Transverse colon (tissue), 4 donors: ENCODE data around the gene KIF3C. TPM values are rescaled to one million over a fixed set of nuclear protein-coding genes. Genes with fewer than 3 reads are reported as not detected.

Experiments
- DNase-seq: peaks from one replicate; pipeline ENCODE4 v3.0.0-alpha.2; 2019
- H3K27ac ChIP-seq, 4 donors: fragments of 200-600 bp; sonication (generic); 2 replicates each; pipeline ENCODE4 v1.5.1; 2016 to 2018; ENCODE audit warnings: inconsistent platforms in 4 of 4
- H3K27me3 ChIP-seq: fragments of 200-600 bp; sonication (generic); 2 replicates; pipeline ENCODE4 v1.5.1; 2017; ENCODE audit warnings: inconsistent platforms
- H3K36me3 ChIP-seq, 4 donors: fragments of 200-600 bp; sonication (generic); 2 replicates each; pipeline ENCODE4 v1.5.1; 2017 to 2019; ENCODE audit warnings: inconsistent platforms in 4 of 4
- H3K4me1 ChIP-seq, 4 donors: fragments of 200-600 bp; sonication (generic); 2 replicates each; pipeline ENCODE4 v1.5.1; 2017 to 2020; ENCODE audit warnings: inconsistent platforms in 4 of 4
- H3K4me3 ChIP-seq, 4 donors: fragments of 200-600 bp; sonication (generic); 1 replicate in 1 of 4; 2 replicates in 3 of 4; pipeline versions ENCODE4 v1.5.1 to v1.6.1; 2017 to 2019; ENCODE audit warnings: inconsistent platforms in 4 of 4
- H3K9me3 ChIP-seq, 2 donors: fragments of 200-600 bp; sonication (generic); 2 replicates each; pipeline ENCODE4 v1.5.1; 2017 to 2019; ENCODE audit warnings: inconsistent platforms in 2 of 2
- CTCF ChIP-seq, 5 experiments: fragments of 200-600 bp in 3 of 5; fragments of 450-650 bp in 2 of 5; sonication (generic) in 3 of 5; IDR thresholded peaks; 1 replicate in 2 of 5; 2 replicates in 3 of 5; pipeline ENCODE4 v1.5.1; 2016 to 2017; ENCODE audit warnings: antibody characterized with exemption in 5 of 5, inconsistent platforms in 3 of 5, mild to moderate bottlenecking in 2 of 5, moderate library complexity in 1 of 5
- EP300 ChIP-seq: sonication (generic); formaldehyde crosslinking; IDR thresholded peaks from one replicate; pipeline ENCODE4 v1.6.1; 2017; ENCODE audit warnings: antibody characterized with exemption, low read depth
- POLR2A ChIP-seq: fragments of 450-650 bp; IDR thresholded peaks from one replicate; pipeline ENCODE4 v1.6.1; 2016; ENCODE audit warnings: antibody characterized with exemption, mild to moderate bottlenecking, moderate library complexity
- POLR2AphosphoS5 ChIP-seq, 3 donors: sonication (generic); formaldehyde crosslinking; IDR thresholded peaks; one replicate each; pipeline ENCODE4 v1.6.1; 2016; ENCODE audit warnings: antibody characterized with exemption in 3 of 3
- whole genome bisulfite sequencing, 2 donors: methylation state at CpG; one replicate each; pipeline ENCODE4 v1.1.5; 2018; ENCODE audit warnings: low coverage in 1 of 2; 5-methylcytosine and 5-hydroxymethylcytosine counted together
- in situ Hi-C, 4 donors: fragments of 200-750 bp; cut with MboI; loops; one replicate each; pipeline versions ENCODE4 v1.15.0 to v1.15.1; 2017; ENCODE audit warnings: low sequenced_read_pairs in 3 of 4, low pct_ligation_motif_present in 1 of 4, low pct_unique_long_range_greater_than_20kb in 1 of 4
- intact Hi-C: fragments of 100-400 bp; cut with DNase I; formaldehyde crosslinking; loops from one replicate; pipeline ENCODE4 v1.15.1; 2023; ENCODE audit warnings: low total_unique reads
- total RNA-seq, 4 donors: library from RNA; depleted of rRNA; stranded (reverse); fragments of >200 nt; gene quantifications; one replicate each; pipeline ENCODE4 v1.1.0, GENCODE V29; 2016

KIF3C gene
- total RNA-seq, 4 donors from 2014 or later, result 0.37 to 3.2 (median 2.0) TPM

DNA sequence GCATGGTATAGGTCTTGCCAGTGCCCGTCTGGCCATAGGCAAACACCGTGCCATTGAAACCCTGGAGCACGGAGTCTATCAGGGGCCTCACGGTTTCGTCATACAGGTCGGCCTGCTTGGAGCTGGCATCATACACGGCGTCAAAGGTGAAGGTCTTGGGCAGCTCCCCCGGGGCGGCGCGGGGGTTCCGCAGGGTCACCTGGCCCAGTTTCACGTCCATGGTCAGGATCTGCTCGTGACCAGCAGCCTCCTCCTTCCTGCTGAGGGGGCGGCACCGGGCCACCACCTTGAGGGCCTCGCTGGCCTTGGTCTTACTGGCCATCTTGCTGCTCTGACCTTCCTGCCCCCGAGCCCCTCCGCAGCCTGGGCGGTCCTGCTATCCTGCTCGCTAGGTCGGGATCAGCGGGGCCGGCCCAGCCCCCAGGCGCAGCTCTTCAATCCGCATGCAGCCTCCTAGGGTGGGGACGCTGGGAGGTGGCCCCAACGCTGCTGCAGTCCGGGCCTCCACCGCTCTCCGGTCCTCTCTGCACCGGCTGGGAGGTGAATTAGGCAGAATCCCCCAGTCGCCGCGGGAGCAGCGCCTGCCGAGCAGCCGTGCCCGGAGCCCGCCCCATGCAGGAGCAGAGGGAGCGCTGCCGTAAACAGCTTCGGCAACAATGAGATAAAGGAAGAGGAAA, 563 bp downstream of the KIF3C start:
- no peak for TF ChIP-seq POLR2AphosphoS5 (IDR thresholded peaks at IDR 0.05)
- TF ChIP-seq POLR2A, result no peak
- TF ChIP-seq EP300, result no peak
- no peak for TF ChIP-seq CTCF (IDR thresholded peaks at IDR 0.05)
- Histone ChIP-seq H3K27me3 (no peaks in the 10 kb centered on the region), H3K27ac (peak overlapping the region; percentile 64 to 80 (median 70)), H3K4me3 (peak overlapping the region; percentile 37 to 84 (median 62)), H3K36me3 (no peaks in the 10 kb centered on the region), H3K9me3 (no peaks in the 10 kb centered on the region), H3K4me1 (peaks cover 5 to 15% (median 10%) of the 10 kb centered on the region in 4 donors)
- 3% methylated on average over 20 of the region's 44 CpGs; no CpG with 5 or more reads in 1 of the 2 donors for WGBS, 2 donors
- in situ Hi-C loops, result no loop called here
- intact Hi-C loops, result loop anchor here (10.0 kb wide), 1 partner anchor 163 kb away; no protein-coding TSS in a partner anchor
- DNase-seq, result no peak

DNA sequence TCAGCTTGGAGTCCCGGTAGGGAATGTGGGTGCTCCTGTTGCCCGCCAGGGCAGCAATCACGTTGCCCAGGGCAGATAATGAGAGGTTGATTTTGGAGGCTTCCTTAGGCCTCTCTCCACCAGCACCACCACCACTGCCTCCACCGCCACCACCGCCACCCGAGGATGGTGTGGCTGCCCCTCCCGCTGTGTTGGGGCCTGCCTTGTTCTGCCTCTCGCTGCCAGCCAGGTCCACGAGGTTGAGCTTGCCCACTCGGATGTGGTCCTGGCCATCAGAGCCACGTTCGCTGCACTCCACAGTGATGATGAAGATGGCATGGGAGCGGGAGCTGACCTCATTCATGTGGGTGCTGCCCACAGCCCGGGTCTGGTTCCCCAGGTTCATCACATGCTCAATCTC, 1.3 kb downstream of the KIF3C start:
- intact Hi-C loops (loop anchor here (10.0 kb wide), 1 partner anchor 164 kb away; no protein-coding TSS in a partner anchor), in situ Hi-C loops (no loop called here)
- Histone ChIP-seq H3K27me3 (no peaks in the 10 kb centered on the region), H3K4me3 (no peak overlapping the region), H3K9me3 (no peaks in the 10 kb centered on the region), H3K27ac (no peak overlapping the region), H3K4me1 (peaks cover 5 to 15% (median 10%) of the 10 kb centered on the region in 4 donors), H3K36me3 (no peaks in the 10 kb centered on the region)
- no peak for DNase-seq
- 97 to 100% methylated on average over 1 to 13 of the region's 14 CpGs for WGBS, 2 donors
- TF ChIP-seq POLR2A (no peak), CTCF (IDR thresholded peaks at IDR 0.05) (no peak)

DNA sequence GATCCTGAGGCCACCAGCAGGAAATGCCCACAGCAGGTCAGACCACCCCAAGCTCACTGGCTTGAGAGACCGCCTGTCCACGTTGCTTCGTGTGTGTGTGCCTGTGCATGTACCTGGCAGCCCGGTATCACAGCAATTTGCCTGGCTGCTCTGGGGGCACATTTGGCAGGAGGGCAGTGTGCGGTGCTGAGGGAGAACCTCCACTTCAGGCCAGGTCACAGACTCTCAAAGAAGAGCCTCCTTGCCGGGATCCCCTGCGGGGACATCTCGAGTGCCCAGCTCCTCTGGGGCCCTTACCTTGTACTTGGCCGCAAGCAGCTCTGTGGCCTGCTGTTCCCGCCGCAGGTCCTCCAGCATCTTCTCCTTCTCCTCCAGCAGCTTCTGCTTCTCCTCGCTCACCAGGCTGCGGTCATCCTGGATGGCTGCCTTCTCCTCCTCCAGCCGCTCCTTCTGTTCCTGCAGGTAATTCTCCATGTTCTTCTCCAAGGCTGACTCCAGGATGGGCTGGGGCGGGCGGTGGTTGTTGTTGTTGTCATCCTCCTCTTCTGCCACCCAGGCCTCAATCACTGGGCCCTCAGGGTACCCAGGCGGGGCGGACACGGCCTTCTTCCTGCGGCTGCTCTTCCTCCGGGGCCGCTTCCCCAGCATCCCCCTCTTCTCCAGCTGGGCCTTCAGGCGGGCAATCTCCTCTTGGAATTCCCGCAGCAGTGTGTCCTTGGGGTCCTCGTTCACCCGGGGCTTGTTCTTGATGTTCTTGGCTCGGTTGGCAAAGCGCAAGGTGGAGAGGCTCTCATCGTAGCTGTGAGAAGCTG, 2.0 kb downstream of the KIF3C start:
- peaks cover 5 to 15% (median 10%) of the 10 kb centered on the region in 4 donors for H3K4me1 ChIP-seq

More for the DNA sequence above, 2.0 kb downstream of the KIF3C start:
- in situ Hi-C loops (no loop called here), intact Hi-C loops (loop anchor here (10.0 kb wide), 1 partner anchor 165 kb away; no protein-coding TSS in a partner anchor)
- H3K27ac ChIP-seq, result no peak overlapping the region
- no peak for TF ChIP-seq POLR2AphosphoS5 (IDR thresholded peaks at IDR 0.05)
- TF ChIP-seq CTCF (IDR thresholded peaks at IDR 0.05), result no peak
- no peak for TF ChIP-seq POLR2A
- TF ChIP-seq EP300, result no peak
- 96% methylated on average over 4 to 29 of the region's 29 CpGs for WGBS, 2 donors
- H3K36me3 ChIP-seq, result no peaks in the 10 kb centered on the region
- H3K27me3 ChIP-seq, result no peaks in the 10 kb centered on the region
- DNase-seq, result no peak
- H3K9me3 ChIP-seq, result no peaks in the 10 kb centered on the region
- H3K4me3 ChIP-seq, result no peak overlapping the region
